ENCODE measurements around the gene ITIH2.
"Not testable (repeated sequence)": the region's sequence is repeated elsewhere in the genome, so short reads cannot be mapped to it uniquely, and the experiment has no call there.

The ITIH2 gene

GRCh38 chr10:7748637-7749036, 45.5 kb downstream of the ITIH2 start:
- DNase-seq, result not testable (repeated sequence)

DNA sequence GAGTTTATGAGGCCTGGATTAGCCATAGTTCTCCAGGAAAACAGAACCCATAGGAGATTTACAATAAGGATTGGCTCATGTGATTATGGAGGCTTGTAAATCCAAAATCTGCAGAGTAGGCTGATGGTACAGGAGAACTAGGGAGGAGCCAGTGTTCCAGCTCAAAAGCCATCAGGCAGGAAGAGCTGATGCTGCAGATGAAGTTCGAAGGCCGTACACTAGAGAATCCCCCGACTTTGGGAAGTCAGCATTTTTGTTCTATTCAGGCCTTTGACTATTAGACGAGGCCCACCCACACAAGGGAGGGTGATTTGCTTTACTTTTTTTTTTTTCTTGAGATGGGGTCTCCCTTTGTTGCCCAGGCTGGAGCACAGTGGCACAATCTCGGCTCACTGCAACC, 47.1 kb downstream of the ITIH2 start:
- DNase-seq, result no peak

DNA sequence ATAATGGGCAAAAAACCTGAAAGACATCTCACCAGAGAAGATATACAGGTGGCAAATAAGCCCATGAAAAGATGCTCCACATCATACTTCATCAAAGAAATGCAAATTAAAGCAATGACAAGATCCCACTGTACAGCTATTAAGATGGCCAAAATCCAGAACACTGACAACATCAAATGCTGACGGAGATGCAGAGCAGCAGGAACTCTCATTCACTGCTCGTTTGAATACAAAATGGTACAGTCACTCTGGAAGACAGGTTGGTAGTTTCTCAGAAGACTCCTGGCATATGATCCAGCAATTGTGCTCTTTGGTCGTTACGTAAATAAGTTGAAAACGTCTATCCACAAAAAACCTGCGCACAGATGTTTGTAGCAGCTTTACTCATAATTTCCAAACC, 49.1 kb downstream of the ITIH2 start:
- DNase-seq, result no peak

- DNase-seq, result no peak
Observed at GRCh38 chr10:7755103-7755502, 52.0 kb downstream of the ITIH2 start.

- DNase-seq, result no peak
Observed at GRCh38 chr10:7756360-7756992, 53.4 kb downstream of the ITIH2 start.

DNA sequence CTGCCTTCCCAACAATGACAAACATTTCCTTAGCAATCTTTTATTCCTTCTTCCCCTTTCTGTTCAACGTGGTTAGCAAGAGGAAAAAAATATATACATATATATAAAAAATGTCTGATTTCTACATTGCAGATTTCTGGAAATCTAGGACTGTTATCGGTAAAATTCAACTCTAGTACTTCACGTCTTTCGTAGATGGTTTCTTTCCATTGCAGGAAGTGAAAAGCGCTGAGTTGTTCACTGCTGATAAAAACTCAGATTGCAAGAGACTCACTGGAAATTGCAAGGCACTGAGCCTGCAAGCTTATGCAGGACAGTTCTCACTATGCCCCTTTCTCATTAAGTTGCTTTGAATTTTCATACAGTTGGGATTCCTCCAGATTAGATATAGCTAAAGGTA, 60.8 kb downstream of the ITIH2 start:
- DNase-seq, result no peak

- DNase-seq, result no peak
Observed at GRCh38 chr10:7766241-7766640, 63.1 kb downstream of the ITIH2 start.

DNA sequence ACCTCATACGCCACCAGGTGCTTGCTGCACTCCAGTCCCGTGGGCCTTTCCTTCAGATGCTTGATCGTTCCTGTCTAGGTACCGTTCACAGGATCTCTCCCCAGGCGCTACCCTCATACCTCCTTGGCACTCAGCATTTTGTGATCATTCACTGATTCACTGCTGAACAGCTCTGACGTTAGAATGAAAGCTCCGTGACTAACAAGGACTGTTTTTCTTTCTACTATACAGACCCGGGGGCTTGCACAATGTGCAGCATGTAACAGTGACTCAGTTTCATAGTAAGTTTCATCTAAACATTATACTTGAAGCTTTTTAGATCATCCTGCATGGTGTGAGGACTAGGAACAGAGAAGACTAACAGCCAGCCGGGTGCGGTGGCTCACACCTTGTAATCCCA, 64.1 kb downstream of the ITIH2 start:
- DNase-seq, result no peak

DNA sequence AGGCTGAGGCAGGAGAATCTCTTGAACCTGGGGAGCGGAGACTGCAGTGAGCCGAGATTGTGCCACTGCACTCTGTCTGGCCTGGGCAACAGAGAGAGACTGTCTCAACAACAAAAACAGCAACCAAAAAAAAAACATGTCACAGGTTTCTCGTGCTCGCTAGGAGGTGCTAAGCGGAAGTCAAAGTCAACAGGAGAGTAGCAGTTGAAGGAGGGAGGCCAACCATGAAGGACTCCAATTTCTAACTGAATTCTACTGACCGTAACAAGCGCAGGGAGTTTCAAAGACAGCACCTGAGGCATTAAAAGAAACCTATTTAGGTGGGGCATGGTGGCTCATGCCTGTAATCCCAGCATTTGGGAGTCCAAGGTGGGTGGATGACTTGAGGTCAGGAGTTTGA, 65.3 kb downstream of the ITIH2 start:
- no peak for DNase-seq

GRCh38 chr10:7773845-7774801, 71.0 kb downstream of the ITIH2 start:
- DNase-seq, result no peak

DNA sequence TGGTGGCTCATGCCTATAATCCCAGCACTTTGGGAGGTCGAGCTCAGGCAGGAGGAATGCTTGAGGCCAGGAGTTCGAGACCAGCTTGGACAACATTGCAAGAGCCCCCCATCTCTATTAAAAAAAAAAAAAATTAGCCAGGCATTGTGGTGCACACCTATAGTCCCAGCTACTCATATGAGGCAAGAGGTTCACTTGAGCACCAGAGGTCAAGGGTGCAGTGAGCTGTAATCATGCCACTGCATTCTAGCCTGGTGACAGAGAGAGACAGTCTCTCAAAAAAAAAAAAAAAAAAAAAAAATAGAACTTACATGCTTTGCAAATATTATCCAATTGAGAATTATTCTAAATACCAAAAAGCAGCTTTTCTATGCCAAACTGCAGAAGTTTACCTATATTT, 73.7 kb downstream of the ITIH2 start:
- no peak for DNase-seq

DNA sequence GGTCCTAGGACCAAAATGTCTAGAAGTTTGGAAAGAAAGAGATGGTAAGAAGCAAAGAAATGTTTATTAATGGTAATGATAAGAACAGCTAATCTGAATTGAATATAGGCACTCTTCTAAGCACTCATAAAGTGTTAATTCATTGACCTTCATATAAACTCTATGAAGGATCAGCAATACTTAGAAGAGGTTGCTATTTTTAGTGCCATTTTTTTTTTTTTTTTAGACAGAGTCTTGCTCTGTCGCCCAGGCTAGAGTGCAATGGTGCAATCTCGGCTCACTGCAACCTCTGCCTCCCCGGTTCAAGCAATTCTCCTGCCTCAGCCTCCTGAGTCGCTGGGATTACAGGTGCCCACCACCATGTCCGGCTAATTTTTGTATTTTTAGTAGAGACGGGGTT, 79.1 kb downstream of the ITIH2 start:
- not testable (repeated sequence) for DNase-seq

DNA sequence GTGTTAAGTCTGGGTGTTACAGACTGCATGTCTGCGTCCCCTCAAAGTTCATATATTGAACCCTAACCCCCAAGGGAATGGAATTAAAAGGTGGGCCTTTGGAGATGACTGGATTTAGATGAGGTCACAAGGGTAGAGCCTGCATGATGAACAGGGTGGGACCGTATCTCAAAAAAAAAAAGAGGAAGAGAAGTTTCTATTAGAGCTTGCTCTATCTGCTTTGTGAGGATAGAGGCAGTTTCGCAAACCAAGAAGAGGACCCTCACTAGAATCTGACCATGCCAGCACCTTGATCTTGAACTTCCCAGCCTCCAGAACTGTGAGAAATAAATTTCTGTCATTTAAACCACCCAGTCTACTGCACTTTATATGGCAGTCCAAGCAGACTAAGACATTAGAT, 83.3 kb downstream of the ITIH2 start:
- no peak for DNase-seq

DNA sequence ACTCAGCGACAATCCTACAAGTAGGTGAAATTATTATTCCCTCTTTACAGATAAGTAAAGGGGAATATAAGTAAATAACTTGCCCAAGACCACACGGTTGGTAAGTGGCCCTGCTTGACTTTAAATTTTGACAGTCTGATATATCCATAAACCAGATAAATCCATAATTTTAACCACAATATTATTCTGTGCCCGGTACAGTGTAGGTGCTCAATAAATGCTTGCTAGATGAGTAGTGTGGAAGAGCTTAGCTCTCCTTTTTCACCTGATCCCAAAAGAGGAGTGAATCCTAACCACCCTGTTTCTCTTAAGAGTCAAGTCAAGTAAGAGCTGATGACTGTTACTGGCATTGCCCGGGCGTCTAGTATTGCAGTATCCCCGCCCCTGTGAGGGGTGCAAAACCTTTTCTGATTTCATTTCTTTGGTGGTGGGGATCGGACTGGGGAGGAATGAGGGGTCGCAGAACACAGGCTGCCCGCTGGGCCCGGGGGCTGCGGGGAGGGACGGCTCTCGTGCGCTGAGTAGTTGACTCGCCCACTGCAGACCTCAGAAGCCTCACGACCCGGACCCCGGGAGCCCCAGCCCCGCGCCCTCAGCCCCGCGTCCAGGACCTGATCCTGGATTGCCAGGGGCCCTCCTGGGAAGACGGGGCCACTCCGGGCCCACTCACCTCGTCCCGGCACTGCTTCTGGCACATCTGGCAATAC, 84.2 kb downstream of the ITIH2 start:
- DNase-seq, result no peak

DNA sequence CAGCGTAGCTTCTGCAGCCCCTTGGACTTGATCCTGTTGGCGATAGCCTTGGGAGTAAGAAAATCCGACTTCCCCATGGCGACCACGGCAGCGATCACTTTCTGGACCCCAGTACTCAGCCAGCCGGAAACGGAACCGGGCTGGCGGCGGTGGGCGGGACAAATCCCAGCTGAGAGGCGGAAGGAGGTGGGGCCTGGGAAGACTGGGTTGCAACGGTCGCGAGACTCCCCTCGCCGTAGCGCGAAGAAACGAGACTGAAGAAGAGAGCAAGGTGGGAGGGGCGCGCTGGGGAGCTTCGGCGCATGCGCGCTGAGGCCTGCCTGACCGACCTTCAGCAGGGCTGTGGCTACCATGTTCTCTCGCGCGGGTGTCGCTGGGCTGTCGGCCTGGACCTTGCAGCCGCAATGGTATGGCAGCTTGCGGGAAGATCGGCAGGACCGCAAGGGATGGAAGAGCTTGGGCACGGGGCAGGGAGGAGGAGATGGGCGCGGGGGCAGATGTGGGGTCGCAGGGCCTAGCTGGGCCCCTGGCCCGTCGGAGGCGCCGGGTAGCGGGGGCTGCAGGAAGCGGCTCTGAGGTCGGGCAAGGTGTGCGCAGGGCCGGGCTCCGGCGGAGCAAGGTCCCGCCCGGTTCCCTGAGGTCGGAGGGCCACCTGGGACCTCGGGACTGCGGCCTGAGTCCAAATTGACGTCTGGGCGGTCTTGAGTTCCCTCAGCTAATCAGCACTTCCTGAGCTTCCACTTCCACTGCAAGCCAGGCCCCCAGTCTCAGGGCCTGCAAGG, 84.9 kb downstream of the ITIH2 start, which contains the start of the genes ATP5F1C and KIN:
ATP5F1C (plus strand) TSS at position 321 of the 782 bp plus-strand sequence; CDS start at position 352, 31 bp downstream.
KIN (minus strand) TSS at position 137 of the 782 bp plus-strand sequence; CDS start at position 77, 60 bp downstream.
- DNase-seq, result peak; percentile 97

- no peak for DNase-seq
Observed at GRCh38 chr10:7788639-7789286, 85.6 kb downstream of the ITIH2 start.

DNA sequence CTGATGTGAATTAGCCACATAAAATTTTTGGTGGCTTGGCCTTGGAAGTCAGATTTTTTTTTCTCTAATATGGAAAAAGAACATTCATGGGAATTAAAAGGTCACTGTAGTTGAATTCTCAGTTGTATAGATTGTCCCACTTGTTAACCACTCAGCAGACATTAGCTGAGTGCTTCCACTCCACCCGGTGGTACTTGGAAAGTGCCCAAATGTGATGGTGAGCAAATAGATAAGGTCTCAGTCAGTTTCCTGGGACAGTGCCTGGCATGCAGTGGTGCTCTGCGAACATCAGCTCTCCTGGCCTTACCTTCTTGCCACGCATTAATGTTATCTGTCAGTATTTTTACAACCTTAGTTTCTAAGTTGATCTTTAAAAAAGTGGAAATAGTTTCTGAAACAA, 86.3 kb downstream of the ITIH2 start:
- no peak for DNase-seq

GRCh38 chr10:7792541-7792940, 89.4 kb downstream of the ITIH2 start:
- no peak for DNase-seq

GRCh38 chr10:7794251-7795026, 91.3 kb downstream of the ITIH2 start:
- DNase-seq, result no peak

DNA sequence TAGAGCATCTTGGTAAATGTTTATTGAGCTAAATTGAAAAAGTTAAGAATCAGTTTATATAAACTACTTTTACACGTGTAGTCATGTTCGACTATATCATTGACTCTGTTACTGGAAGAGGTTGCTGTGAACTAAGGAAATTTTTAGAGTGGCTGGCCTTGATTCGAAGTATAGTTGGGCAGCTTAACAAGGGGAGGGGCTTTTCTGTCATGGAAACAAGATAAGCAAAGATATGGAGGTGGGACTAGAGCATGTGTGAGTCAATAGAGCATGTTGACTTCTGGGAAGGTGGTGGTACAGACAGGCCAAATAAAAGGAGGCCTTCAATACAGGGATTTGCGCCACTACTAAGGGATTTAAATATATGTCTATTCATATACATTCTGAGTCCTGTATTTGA, 92.5 kb downstream of the ITIH2 start:
- no peak for DNase-seq

DNA sequence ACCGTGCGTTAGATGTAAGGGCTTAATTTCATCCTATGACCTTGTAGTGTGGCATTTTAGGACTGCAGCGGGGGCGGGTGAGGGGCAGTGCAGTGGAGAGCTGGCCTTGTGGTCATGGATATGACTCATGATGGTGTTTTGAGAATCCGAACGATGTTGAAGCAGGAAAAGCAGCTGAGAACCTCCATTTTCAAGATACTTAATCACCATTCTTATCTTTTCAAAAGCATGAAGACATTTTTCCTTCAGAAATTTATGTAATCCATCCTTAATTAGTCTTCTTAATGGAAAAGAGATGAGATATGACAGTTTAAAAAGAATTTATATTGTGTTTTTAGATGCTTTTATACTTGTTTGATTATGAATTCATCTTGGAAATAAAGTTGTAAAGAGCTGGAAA, 94.5 kb downstream of the ITIH2 start:
- DNase-seq, result no peak

All from stimulated activated naive CD4-positive, alpha-beta T cell treated with Interleukin-2 at 50 U/mL for 16 hours (primary cell).